Measurements from ENCODE around the gene PRAME. TPM values are rescaled to one million over a fixed set of nuclear protein-coding genes. Genes with fewer than 3 reads are reported as not detected.
"Not testable (repeated sequence)": the region's sequence is repeated elsewhere in the genome, so short reads cannot be mapped to it uniquely, and the experiment has no call there.

The PRAME gene
- total RNA-seq, 1 donor from 2014 or later, result not detected

GRCh38 chr22:22516992-22517391, 42.1 kb downstream of the PRAME start:
- no peaks in the 10 kb centered on the region for H3K9me3 ChIP-seq (ENCODE audit: low read depth)
- H3K9me3 Mint-ChIP-seq, result no peaks in the 10 kb centered on the region
- H3K36me3 ChIP-seq, result no peaks in the 10 kb centered on the region
- peaks cover 7% of the 10 kb centered on the region for H3K27me3 Mint-ChIP-seq (ENCODE audit: insufficient read depth, low read depth)
- H3K27ac ChIP-seq, result no peak overlapping the region
- peaks cover 20% of the 10 kb centered on the region for H3K4me1 Mint-ChIP-seq
- H2AFZ ChIP-seq (replicated peaks), result no peak overlapping the region
- no peak overlapping the region for H3K9ac ChIP-seq
- H3K27ac Mint-ChIP-seq, result no peak overlapping the region
- no peaks in the 10 kb centered on the region for H3K36me3 Mint-ChIP-seq
- H3F3A ChIP-seq (ENCODE audit: low read depth), result peaks cover 16% of the 10 kb centered on the region
- DNase-seq (ENCODE audit: low spot score), result no peak
- no peak overlapping the region for H3K4me3 Mint-ChIP-seq
- no peak overlapping the region for H3K4me2 ChIP-seq
- H3K4me3 ChIP-seq, result no peak overlapping the region
- TF ChIP-seq EZH2 (IDR thresholded peaks at IDR 0.05) (no peak), EZH2phosphoT487 (IDR thresholded peaks at IDR 0.05) (no peak)
- TF ChIP-seq, protein P1, sequence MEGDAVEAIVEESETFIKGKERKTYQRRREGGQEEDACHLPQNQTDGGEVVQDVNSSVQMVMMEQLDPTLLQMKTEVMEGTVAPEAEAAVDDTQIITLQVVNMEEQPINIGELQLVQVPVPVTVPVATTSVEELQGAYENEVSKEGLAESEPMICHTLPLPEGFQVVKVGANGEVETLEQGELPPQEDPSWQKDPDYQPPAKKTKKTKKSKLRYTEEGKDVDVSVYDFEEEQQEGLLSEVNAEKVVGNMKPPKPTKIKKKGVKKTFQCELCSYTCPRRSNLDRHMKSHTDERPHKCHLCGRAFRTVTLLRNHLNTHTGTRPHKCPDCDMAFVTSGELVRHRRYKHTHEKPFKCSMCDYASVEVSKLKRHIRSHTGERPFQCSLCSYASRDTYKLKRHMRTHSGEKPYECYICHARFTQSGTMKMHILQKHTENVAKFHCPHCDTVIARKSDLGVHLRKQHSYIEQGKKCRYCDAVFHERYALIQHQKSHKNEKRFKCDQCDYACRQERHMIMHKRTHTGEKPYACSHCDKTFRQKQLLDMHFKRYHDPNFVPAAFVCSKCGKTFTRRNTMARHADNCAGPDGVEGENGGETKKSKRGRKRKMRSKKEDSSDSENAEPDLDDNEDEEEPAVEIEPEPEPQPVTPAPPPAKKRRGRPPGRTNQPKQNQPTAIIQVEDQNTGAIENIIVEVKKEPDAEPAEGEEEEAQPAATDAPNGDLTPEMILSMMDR (IDR thresholded peaks at IDR 0.05), result no peak
- H3K4me1 ChIP-seq, result peaks cover 21% of the 10 kb centered on the region
- H3K27me3 ChIP-seq, result peaks cover 55% of the 10 kb centered on the region
- no peaks in the 10 kb centered on the region for H3K79me2 ChIP-seq (ENCODE audit: low read depth)
- no peaks in the 10 kb centered on the region for H4K20me1 ChIP-seq (ENCODE audit: low read depth)

GRCh38 chr22:22515890-22516289, 43.2 kb downstream of the PRAME start:
- H3K27me3 ChIP-seq, result peaks cover 66% of the 10 kb centered on the region
- H3K27ac ChIP-seq, result no peak overlapping the region
- H3K9ac ChIP-seq, result no peak overlapping the region
- peaks cover 17% of the 10 kb centered on the region for H3K4me1 ChIP-seq
- TF ChIP-seq EZH2 (IDR thresholded peaks at IDR 0.05), result no peak
- TF ChIP-seq, protein P1 (IDR thresholded peaks at IDR 0.05), result no peak
- TF ChIP-seq EZH2phosphoT487 (IDR thresholded peaks at IDR 0.05), result no peak
- no peaks in the 10 kb centered on the region for H3K79me2 ChIP-seq (ENCODE audit: low read depth)
- peaks cover 15% of the 10 kb centered on the region for H3F3A ChIP-seq (ENCODE audit: low read depth)
- H3K9me3 ChIP-seq (ENCODE audit: low read depth), result no peaks in the 10 kb centered on the region
- H3K4me2 ChIP-seq, result no peak overlapping the region
- H3K4me3 Mint-ChIP-seq, result no peak overlapping the region
- H4K20me1 ChIP-seq (ENCODE audit: low read depth), result no peaks in the 10 kb centered on the region
- H3K36me3 ChIP-seq, result no peaks in the 10 kb centered on the region
- H3K27me3 Mint-ChIP-seq (ENCODE audit: insufficient read depth, low read depth), result peaks cover 8% of the 10 kb centered on the region
- peaks cover 18% of the 10 kb centered on the region for H3K4me1 Mint-ChIP-seq
- no peak overlapping the region for H3K4me3 ChIP-seq
- no peak overlapping the region for H3K27ac Mint-ChIP-seq
- H3K9me3 Mint-ChIP-seq, result peaks cover 3% of the 10 kb centered on the region
- H3K36me3 Mint-ChIP-seq, result no peaks in the 10 kb centered on the region
- no peak overlapping the region for H2AFZ ChIP-seq (replicated peaks)
- no peak for DNase-seq (ENCODE audit: low spot score)

DNA sequence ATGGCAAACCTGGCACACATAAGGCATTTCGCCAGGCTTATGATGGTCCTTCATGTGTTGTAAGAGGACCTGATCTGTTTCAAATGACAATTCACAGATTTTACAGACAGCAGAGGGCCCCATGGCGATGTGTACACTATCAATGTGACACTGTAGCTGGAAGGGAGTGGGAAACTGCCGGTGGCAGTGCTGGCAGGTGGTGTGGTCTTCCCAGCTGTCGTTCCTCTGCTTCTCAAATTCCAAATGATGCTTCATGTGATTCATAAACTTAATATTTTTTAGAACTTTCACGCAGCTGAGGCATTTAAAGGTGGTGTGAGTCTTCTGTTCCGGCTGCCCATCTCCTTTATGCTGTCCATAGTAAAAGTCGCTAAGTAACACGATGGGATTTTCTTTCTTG, 44.6 kb downstream of the PRAME start:
- H3K27ac Mint-ChIP-seq; H3K79me2 ChIP-seq (ENCODE audit: low read depth); H3K9ac ChIP-seq; H3K9me3 ChIP-seq (ENCODE audit: low read depth); H3K27me3 Mint-ChIP-seq (ENCODE audit: insufficient read depth, low read depth); H3K27ac ChIP-seq; H3F3A ChIP-seq (ENCODE audit: low read depth); H4K20me1 ChIP-seq (ENCODE audit: low read depth); H3K4me3 Mint-ChIP-seq; H3K4me3 ChIP-seq; H3K4me2 ChIP-seq; H3K4me1 Mint-ChIP-seq; DNase-seq (ENCODE audit: low spot score); H3K9me3 Mint-ChIP-seq; H3K4me1 ChIP-seq; H3K36me3 ChIP-seq; H3K36me3 Mint-ChIP-seq; H2AFZ ChIP-seq (replicated peaks): not testable (repeated sequence)
- H3K27me3 ChIP-seq, result peaks cover 72% of the 10 kb centered on the region

DNA sequence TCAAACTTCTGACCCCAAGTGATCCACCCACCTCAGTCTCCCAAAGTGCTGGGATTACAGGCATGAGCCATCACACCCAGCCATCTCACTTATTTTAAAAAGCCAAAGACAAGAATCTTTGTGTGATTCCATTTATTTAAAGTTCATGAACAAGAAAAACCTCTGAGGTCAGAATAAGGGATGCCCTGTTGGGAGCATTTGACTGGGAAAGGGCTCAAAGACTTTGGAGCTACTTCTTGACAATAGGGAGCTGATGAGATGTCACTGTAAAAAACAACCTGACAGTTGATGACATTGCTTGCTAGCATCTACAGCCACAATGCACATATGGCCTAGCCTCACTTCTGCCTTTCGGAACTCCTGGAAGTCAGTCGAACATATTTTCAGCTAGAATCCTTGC, 45.4 kb downstream of the PRAME start:
- Histone ChIP-seq H2AFZ (replicated peaks) (no peak overlapping the region), H3K27ac (no peak overlapping the region), H3F3A (ENCODE audit: low read depth) (no peaks in the 10 kb centered on the region), H3K9me3 (ENCODE audit: low read depth) (no peaks in the 10 kb centered on the region), H3K27me3 (peaks cover 72% of the 10 kb centered on the region), H3K4me1 (no peaks in the 10 kb centered on the region), H3K4me3 (no peak overlapping the region), H3K36me3 (no peaks in the 10 kb centered on the region), H4K20me1 (ENCODE audit: low read depth) (no peaks in the 10 kb centered on the region), H3K79me2 (ENCODE audit: low read depth) (no peaks in the 10 kb centered on the region), H3K9ac (no peak overlapping the region), H3K4me2 (no peak overlapping the region)
- Mint-ChIP-seq H3K4me1 (peaks cover 2% of the 10 kb centered on the region), H3K9me3 (peaks cover 5% of the 10 kb centered on the region), H3K36me3 (no peaks in the 10 kb centered on the region), H3K27me3 (ENCODE audit: insufficient read depth, low read depth) (peaks cover 8% of the 10 kb centered on the region), H3K4me3 (no peak overlapping the region), H3K27ac (no peak overlapping the region)
- no peak for DNase-seq (ENCODE audit: low spot score)
- no peak for TF ChIP-seq EZH2 (IDR thresholded peaks at IDR 0.05)
- TF ChIP-seq, protein P1 (IDR thresholded peaks at IDR 0.05), result no peak

All from neural progenitor cell (in vitro differentiated cells).